WERI-Rb-1 (cell line): ENCODE results near the gene PTGDR2.

ENCODE experiments used
- DNase-seq: peaks from one replicate; pipeline ENCODE4 v3.0.0-alpha.2; 2020
- H3K27ac ChIP-seq: fragments of 250-450 bp; sonication (Bioruptor Pico); 2 replicates; pipeline ENCODE4 v1.5.1; 2020; ENCODE audit warnings: mild to moderate bottlenecking, moderate library complexity
- H3K27me3 ChIP-seq: fragments of 250-450 bp; sonication (Bioruptor Pico); 2 replicates; pipeline ENCODE4 v1.5.1; 2021; ENCODE audit warnings: mild to moderate bottlenecking, low read depth, moderate library complexity; ENCODE audit not compliant: insufficient read depth, severe bottlenecking
- H3K36me3 ChIP-seq: fragments of 250-450 bp; sonication (Bioruptor Pico); 2 replicates; pipeline ENCODE4 v1.5.1; 2020; ENCODE audit warnings: mild to moderate bottlenecking, moderate library complexity
- H3K4me3 ChIP-seq: 2 replicates; pipeline ENCODE4 v1.5.1; 2011; ENCODE audit warnings: low read depth, mild to moderate bottlenecking, control low read depth, low read length
- H3K9me3 ChIP-seq: fragments of 250-450 bp; sonication (Bioruptor Pico); 2 replicates; pipeline ENCODE4 v1.5.1; 2021; ENCODE audit warnings: mild to moderate bottlenecking, moderate library complexity; ENCODE audit not compliant: severe bottlenecking
- TF ChIP-seq, protein P1 (sequence below): IDR thresholded peaks from 2 replicates; pipeline ENCODE4 v1.5.1; 2011; ENCODE audit warnings: low read depth, mild to moderate bottlenecking, control low read depth, inconsistent platforms, low read length

Gene PTGDR2

DNA sequence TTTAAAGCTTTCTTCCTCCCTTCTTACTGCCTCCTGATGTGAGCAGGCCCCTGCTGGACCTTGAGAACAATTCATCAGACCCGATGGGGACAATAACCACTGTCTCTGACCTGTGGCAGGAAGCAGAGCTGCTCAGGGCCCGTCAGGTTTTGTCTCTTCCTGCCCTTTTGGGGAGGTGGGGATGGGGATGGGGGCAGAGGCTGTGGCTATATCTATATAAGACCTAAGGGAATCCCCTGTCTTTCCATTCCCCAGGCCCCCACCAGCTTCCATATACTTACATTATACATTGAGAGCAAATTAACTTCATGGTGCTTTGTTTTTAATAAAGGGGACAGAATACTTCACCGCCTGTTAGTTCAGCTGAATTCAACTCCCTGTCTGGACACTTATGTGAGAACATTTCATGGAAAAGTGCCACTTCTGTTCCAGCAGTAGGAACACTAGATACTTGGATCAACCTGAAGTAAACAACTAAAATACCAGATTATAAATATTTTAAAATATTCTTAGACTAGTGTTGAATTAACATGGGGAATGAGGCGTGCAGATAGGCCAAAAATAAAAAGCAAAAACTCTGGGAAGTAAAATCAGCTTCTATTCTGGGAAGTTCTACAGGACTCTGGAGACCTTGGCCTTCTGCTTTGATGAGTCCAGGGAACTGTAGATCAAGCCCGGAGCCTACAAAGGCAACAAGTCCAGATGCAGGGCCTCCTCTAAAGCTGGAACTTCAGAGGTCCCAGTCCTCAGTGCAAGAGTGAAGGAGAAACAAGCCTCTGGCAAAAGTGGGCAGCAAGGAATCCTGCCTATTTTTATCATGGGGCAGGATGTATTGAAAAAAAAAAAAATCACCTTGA is 22.7 kb upstream of the PTGDR2 start:
- no peaks in the 10 kb centered on the region for H3K27me3 ChIP-seq
- H3K9me3 ChIP-seq, result no peaks in the 10 kb centered on the region
- H3K27ac ChIP-seq, result no peak overlapping the region
- H3K36me3 ChIP-seq, result no peaks in the 10 kb centered on the region; the same call in 1 of the 2 replicates
- TF ChIP-seq, protein P1, sequence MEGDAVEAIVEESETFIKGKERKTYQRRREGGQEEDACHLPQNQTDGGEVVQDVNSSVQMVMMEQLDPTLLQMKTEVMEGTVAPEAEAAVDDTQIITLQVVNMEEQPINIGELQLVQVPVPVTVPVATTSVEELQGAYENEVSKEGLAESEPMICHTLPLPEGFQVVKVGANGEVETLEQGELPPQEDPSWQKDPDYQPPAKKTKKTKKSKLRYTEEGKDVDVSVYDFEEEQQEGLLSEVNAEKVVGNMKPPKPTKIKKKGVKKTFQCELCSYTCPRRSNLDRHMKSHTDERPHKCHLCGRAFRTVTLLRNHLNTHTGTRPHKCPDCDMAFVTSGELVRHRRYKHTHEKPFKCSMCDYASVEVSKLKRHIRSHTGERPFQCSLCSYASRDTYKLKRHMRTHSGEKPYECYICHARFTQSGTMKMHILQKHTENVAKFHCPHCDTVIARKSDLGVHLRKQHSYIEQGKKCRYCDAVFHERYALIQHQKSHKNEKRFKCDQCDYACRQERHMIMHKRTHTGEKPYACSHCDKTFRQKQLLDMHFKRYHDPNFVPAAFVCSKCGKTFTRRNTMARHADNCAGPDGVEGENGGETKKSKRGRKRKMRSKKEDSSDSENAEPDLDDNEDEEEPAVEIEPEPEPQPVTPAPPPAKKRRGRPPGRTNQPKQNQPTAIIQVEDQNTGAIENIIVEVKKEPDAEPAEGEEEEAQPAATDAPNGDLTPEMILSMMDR, result no peak
- peak; percentile 2 for DNase-seq
- H3K4me3 ChIP-seq, result no peak overlapping the region

DNA sequence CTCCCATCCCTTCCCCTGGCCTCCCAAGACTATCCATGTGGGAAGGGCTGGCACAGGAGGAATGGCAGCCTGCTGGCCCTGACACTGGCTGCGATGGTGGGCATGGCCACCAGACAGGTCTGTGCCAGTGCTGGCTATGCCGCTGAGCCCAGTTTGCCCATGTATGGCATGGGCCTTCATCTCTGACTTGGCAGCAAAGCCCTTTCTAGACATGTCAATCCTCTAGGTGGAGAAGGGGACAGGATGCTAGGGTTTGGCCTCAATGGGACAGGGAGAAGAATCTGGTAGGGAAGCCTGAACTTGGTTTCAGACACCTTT is 20.4 kb upstream of the PTGDR2 start:
- no peak overlapping the region for H3K4me3 ChIP-seq
- DNase-seq, result no peak
- H3K36me3 ChIP-seq, result no peaks in the 10 kb centered on the region; the same call in 1 of the 2 replicates
- no peaks in the 10 kb centered on the region for H3K27me3 ChIP-seq
- TF ChIP-seq, protein P1, result no peak
- no peaks in the 10 kb centered on the region for H3K9me3 ChIP-seq
- H3K27ac ChIP-seq, result no peak overlapping the region

DNA sequence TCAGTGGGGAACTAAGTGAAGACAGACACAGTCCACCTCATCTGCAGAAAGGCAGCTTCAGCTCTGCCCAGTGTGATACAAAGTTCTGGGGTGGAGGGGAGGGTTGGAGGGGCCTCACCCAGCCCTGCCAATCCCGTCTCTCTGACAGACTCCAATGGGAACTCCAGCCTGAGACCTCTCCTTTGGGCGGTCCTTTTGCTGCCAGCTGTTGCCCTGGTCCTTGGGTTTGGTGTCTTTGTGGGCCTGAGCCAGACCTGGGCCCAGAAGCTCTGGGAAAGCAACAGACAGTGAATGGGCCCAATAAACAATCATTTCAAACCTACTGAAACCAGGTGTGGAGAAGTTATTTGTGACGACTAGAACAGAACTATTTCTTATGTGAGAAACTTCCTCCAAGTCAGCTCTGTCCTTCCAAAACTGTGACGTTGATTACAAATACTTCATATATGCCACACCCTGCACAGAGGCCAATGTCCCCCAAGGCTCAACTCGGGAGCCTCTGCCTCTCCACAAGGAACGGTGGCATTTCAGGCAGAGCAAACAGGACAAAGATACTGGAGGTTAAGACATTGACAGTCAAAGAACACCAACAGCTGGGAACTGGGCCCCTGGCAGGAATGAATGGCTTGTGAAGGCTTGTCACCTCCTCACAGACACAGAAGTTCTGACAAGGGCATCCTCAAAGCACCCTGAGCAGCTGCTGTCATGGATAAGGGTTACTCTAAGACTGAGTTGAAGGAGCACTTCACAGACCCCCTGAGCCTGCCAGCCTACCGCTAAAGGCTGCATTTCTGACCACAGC is 19.8 kb upstream of the PTGDR2 start:
- Histone ChIP-seq H3K9me3 (no peaks in the 10 kb centered on the region), H3K36me3 (no peaks in the 10 kb centered on the region; the same call in 1 of the 2 replicates), H3K27ac (no peak overlapping the region), H3K4me3 (no peak overlapping the region), H3K27me3 (no peaks in the 10 kb centered on the region)
- DNase-seq, result no peak
- TF ChIP-seq, protein P1, result no peak

DNA sequence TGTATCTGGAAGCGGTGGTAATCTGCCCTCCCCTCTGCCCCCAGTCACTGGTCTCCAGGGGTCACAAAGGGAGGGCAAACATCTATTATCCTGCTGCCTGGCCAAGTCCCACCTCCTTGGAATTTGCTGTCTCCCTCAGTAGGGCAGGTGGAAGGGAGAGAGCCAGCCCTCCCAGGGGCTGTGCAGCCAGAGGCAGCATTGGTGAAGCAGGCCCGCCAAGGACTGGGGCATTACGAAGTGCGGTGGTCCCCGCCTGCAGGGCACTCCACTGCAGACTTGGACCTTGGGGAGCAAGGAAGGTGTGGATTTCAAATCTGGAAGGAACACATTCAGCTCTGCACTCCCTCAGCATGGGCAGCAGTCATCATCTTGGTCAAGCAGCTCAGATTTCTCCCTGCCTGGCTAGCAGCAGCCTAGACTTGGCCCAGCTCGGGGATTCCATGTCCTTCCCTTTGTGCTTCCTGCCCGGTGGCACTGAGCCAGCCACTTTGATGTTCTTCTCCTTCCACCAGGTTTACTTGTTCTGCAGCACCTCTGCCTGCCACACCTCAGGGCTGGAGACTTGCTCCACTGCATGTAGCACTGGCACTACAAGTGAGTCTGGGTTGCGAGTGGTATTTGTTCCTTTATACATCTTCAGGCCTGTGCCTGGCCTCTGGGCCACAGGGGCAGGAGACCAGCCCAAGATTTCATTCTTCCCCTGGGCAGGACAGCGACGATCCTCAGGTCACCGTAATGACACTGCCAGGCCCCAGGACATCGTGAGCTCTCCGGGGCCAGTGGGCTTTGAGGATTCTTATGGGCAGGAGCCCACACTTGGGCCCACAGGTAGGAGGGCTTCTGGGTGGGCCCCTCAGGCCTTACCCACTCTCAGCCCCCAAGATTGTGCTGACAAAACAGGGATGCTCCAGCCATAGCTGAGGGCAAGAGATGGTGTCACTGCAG is 18.9 kb upstream of the PTGDR2 start:
- H3K36me3 ChIP-seq, result no peaks in the 10 kb centered on the region; the same call in 1 of the 2 replicates
- no peak overlapping the region for H3K4me3 ChIP-seq
- no peak overlapping the region for H3K27ac ChIP-seq
- TF ChIP-seq, protein P1, result no peak
- no peaks in the 10 kb centered on the region for H3K9me3 ChIP-seq
- no peak for DNase-seq
- H3K27me3 ChIP-seq, result no peaks in the 10 kb centered on the region

DNA sequence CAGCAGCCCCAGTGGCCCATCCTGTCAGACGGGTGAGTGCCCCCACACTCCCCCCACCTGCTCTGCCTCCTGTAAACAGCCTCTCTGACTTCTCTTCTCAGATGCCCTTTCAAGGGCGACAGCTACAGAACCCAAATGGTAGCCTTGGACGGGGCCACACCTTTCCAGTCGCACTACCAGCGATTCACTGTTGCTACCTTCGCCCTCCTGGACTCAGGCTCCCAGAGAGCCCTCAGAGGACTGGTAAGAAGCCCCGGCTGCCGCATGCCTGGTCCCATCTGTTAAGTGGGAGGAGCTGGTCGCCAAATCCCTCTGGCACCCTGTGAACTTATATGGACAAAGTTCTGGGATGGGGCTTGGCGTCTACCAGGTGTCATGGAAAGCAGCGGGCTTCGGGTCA is 17.8 kb upstream of the PTGDR2 start:
- Histone ChIP-seq H3K9me3 (no peaks in the 10 kb centered on the region), H3K36me3 (no peaks in the 10 kb centered on the region), H3K4me3 (no peak overlapping the region), H3K27me3 (no peaks in the 10 kb centered on the region), H3K27ac (no peak overlapping the region)
- peak; percentile 73 for DNase-seq
- TF ChIP-seq, protein P1, result no peak
